Neural cell (in vitro differentiated cells): Measurements from ENCODE around the gene LAGE3. TPM values are rescaled to one million over a fixed set of nuclear protein-coding genes. Genes with fewer than 3 reads are reported as not detected.

ENCODE experiments used
- H2AFZ ChIP-seq: fragments of 200-600, 300-800 bp; sonication (generic), shearing (Covaris generic); 2 replicates; pipeline ENCODE4 v1.6.0; 2014; ENCODE audit warnings: low read depth, mild to moderate bottlenecking, antibody characterized with exemption, low read length, moderate library complexity
- H3F3A ChIP-seq: fragments of 200-600 bp; shearing (Covaris generic); 2 replicates; pipeline ENCODE4 v1.6.1; 2016; ENCODE audit warnings: mild to moderate bottlenecking, moderate library complexity, mixed read lengths, antibody characterized with exemption, low read length; ENCODE audit not compliant: insufficient read depth, poor library complexity, severe bottlenecking
- H3K27ac ChIP-seq: fragments of 200-600, 300-800 bp; sonication (generic), shearing (Covaris generic); 2 replicates; pipeline ENCODE4 v1.5.1; 2014; ENCODE audit warnings: mild to moderate bottlenecking, low read length, moderate library complexity
- H3K27me3 ChIP-seq: fragments of 300-800, 200-600 bp; sonication (generic), shearing (Covaris generic); 2 replicates; pipeline ENCODE4 v1.6.0; 2014; ENCODE audit warnings: mild to moderate bottlenecking, low read depth, low read length, moderate library complexity; ENCODE audit not compliant: insufficient read depth
- H3K36me3 ChIP-seq: fragments of 300-800, 200-600 bp; sonication (generic), shearing (Covaris generic); 2 replicates; pipeline ENCODE4 v1.5.1; 2014; ENCODE audit warnings: mild to moderate bottlenecking, antibody characterized with exemption, low read length, moderate library complexity; ENCODE audit not compliant: insufficient read depth
- H3K4me2 ChIP-seq: fragments of 300-800, 200-600 bp; sonication (generic), shearing (Covaris generic); 2 replicates; pipeline ENCODE4 v1.6.0; 2014; ENCODE audit warnings: mild to moderate bottlenecking, low read length
- H3K4me3 ChIP-seq: fragments of 300-800, 200-600 bp; sonication (generic), shearing (Covaris generic); 2 replicates; pipeline ENCODE4 v1.5.1; 2014; ENCODE audit warnings: mild to moderate bottlenecking, low read length, moderate library complexity
- H3K79me2 ChIP-seq: fragments of 200-600 bp; shearing (Covaris generic); replicated peaks from 2 replicates; pipeline ENCODE4 v1.6.0; 2014; ENCODE audit warnings: mild to moderate bottlenecking, low read length, moderate library complexity; ENCODE audit not compliant: insufficient read depth
- H3K9ac ChIP-seq: fragments of 300-800, 200-600 bp; sonication (generic), shearing (Covaris generic); 2 replicates; pipeline ENCODE4 v1.6.1; 2016; ENCODE audit warnings: mild to moderate bottlenecking, low read length, mixed read lengths
- H3K9me2 ChIP-seq: fragments of 200-600 bp; shearing (Covaris generic); 2 replicates; pipeline ENCODE4 v1.6.1; 2016; ENCODE audit warnings: mild to moderate bottlenecking, low read length, mixed read lengths; ENCODE audit not compliant: insufficient read depth
- H3K9me3 ChIP-seq: fragments of 200-600, 300-800 bp; sonication (generic), shearing (Covaris generic); 2 replicates; pipeline ENCODE4 v1.6.1; 2016; ENCODE audit warnings: mild to moderate bottlenecking, mixed run types, low read length, moderate library complexity, mixed read lengths
- H4K20me1 ChIP-seq: fragments of 200-600 bp; shearing (Covaris generic); 2 replicates; pipeline ENCODE4 v1.6.1; 2016; ENCODE audit warnings: mild to moderate bottlenecking, mixed run types; ENCODE audit not compliant: insufficient read depth
- EP300 ChIP-seq: fragments of 450-650 bp; conservative IDR thresholded peaks from 2 replicates; pipeline ENCODE4 v1.6.1; 2014; ENCODE audit warnings: antibody characterized with exemption, mild to moderate bottlenecking, moderate library complexity; ENCODE audit not compliant: poor library complexity, severe bottlenecking
- EZH2 ChIP-seq: fragments of 200-600, 300-800 bp; shearing (Covaris generic), sonication (generic); IDR thresholded peaks from 2 replicates; pipeline ENCODE4 v1.6.1; 2014; ENCODE audit warnings: antibody characterized with exemption, low read length, borderline replicate concordance, mild to moderate bottlenecking; ENCODE audit not compliant: insufficient read depth, poor library complexity, severe bottlenecking
- POLR2AphosphoS5 ChIP-seq: IDR thresholded peaks from 2 replicates; pipeline ENCODE4 v1.6.1; 2012
- RAD21 ChIP-seq: fragments of 450-650 bp; conservative IDR thresholded peaks from 2 replicates; pipeline ENCODE4 v1.6.1; 2014; ENCODE audit warnings: antibody characterized with exemption, mild to moderate bottlenecking, moderate library complexity
- SMC3 ChIP-seq: fragments of 450-650 bp; conservative IDR thresholded peaks from 2 replicates; pipeline ENCODE4 v1.6.1; 2014; ENCODE audit warnings: antibody characterized with exemption, mild to moderate bottlenecking, moderate library complexity; ENCODE audit not compliant: poor library complexity
- TAF1 ChIP-seq: IDR thresholded peaks from 2 replicates; pipeline ENCODE4 v1.6.1; 2012; ENCODE audit warnings: low read depth
- polyA plus RNA-seq: library from polyadenylated mRNA; depleted of rRNA; stranded (reverse); fragments of >200 nt; gene quantifications from 2 replicates; pipeline ENCODE4 v1.2.3, GENCODE V29; 2014
- TF ChIP-seq, protein P1 (sequence below): fragments of 450-650 bp; IDR thresholded peaks from 2 replicates; pipeline ENCODE4 v1.5.1; 2014; ENCODE audit warnings: antibody characterized with exemption, mild to moderate bottlenecking, moderate library complexity; ENCODE audit not compliant: poor library complexity, severe bottlenecking
- TF ChIP-seq, protein P2 (sequence below): IDR thresholded peaks from 2 replicates; pipeline ENCODE4 v1.6.1; 2012; ENCODE audit warnings: borderline replicate concordance

Gene LAGE3
- polyA plus RNA-seq, 1 donor from 2014 or later: 37.3 TPM

DNA sequence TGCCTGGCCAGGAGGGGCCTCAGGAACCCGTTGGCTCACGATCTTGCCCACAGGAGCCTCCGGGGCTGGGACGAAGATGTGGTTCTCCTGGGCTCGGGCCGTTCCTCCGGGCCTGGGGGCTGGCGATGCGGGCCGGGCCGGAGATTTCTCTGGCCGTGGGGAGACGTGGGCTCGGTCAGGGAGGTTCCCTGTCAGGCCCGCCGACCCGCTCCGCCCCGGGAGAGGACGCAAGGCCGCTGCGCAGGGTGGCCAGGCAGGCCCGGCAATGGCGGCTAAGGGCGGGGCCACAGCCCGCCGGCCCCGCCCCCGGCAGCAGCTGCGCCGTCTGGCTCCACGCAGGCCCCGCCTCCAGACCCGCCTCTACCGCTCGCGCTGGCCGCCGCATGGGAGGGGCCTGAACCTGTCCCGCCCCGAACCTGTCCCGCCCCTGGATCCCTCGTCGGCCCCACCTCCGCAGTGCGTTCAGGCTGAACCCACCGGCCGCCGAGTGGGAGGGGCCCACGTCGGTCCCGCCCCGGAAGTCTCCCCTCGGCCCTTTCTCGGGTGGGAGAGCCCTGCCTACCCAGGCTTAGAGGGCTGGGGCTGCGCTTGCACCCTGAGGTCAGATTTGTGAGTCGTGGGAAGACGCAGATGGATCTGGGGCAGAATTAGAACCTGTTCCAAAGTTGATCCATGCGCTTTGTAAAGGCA is 37.0 kb upstream of the LAGE3 start, which contains the start of gene FAM3A:
FAM3A (minus strand) TSS at position 267 of the 690 bp plus-strand sequence. CDS start 460 bp downstream, outside the sequence.
- H3K9me2 ChIP-seq: no peaks in the 10 kb centered on the region
- H4K20me1 ChIP-seq: no peaks in the 10 kb centered on the region
- H3K79me2 ChIP-seq: no peaks in the 10 kb centered on the region
- peak within 1 kb of the TSS; percentile 83 for H3K9ac ChIP-seq
- H2AFZ ChIP-seq: no peak within 1 kb of the TSS
- TF ChIP-seq EZH2 (no peak), POLR2AphosphoS5 (peak; percentile 72), TAF1 (no peak), SMC3 (no peak), EP300 (no peak), RAD21 (no peak)
- TF ChIP-seq, protein P1, sequence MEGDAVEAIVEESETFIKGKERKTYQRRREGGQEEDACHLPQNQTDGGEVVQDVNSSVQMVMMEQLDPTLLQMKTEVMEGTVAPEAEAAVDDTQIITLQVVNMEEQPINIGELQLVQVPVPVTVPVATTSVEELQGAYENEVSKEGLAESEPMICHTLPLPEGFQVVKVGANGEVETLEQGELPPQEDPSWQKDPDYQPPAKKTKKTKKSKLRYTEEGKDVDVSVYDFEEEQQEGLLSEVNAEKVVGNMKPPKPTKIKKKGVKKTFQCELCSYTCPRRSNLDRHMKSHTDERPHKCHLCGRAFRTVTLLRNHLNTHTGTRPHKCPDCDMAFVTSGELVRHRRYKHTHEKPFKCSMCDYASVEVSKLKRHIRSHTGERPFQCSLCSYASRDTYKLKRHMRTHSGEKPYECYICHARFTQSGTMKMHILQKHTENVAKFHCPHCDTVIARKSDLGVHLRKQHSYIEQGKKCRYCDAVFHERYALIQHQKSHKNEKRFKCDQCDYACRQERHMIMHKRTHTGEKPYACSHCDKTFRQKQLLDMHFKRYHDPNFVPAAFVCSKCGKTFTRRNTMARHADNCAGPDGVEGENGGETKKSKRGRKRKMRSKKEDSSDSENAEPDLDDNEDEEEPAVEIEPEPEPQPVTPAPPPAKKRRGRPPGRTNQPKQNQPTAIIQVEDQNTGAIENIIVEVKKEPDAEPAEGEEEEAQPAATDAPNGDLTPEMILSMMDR: no peak
- TF ChIP-seq, protein P2, sequence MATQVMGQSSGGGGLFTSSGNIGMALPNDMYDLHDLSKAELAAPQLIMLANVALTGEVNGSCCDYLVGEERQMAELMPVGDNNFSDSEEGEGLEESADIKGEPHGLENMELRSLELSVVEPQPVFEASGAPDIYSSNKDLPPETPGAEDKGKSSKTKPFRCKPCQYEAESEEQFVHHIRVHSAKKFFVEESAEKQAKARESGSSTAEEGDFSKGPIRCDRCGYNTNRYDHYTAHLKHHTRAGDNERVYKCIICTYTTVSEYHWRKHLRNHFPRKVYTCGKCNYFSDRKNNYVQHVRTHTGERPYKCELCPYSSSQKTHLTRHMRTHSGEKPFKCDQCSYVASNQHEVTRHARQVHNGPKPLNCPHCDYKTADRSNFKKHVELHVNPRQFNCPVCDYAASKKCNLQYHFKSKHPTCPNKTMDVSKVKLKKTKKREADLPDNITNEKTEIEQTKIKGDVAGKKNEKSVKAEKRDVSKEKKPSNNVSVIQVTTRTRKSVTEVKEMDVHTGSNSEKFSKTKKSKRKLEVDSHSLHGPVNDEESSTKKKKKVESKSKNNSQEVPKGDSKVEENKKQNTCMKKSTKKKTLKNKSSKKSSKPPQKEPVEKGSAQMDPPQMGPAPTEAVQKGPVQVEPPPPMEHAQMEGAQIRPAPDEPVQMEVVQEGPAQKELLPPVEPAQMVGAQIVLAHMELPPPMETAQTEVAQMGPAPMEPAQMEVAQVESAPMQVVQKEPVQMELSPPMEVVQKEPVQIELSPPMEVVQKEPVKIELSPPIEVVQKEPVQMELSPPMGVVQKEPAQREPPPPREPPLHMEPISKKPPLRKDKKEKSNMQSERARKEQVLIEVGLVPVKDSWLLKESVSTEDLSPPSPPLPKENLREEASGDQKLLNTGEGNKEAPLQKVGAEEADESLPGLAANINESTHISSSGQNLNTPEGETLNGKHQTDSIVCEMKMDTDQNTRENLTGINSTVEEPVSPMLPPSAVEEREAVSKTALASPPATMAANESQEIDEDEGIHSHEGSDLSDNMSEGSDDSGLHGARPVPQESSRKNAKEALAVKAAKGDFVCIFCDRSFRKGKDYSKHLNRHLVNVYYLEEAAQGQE: peak; percentile 42
- H3K4me2 ChIP-seq: peak within 1 kb of the TSS; percentile 39
- H3K4me3 ChIP-seq: peak within 1 kb of the TSS; percentile 81
- H3K27ac ChIP-seq: peak within 1 kb of the TSS; percentile 62
- H3K9me3 ChIP-seq: no peaks in the 10 kb centered on the region
- H3K36me3 ChIP-seq: no peaks in the 10 kb centered on the region
- no peaks in the 10 kb centered on the region for H3F3A ChIP-seq
- no peaks in the 10 kb centered on the region for H3K27me3 ChIP-seq

DNA sequence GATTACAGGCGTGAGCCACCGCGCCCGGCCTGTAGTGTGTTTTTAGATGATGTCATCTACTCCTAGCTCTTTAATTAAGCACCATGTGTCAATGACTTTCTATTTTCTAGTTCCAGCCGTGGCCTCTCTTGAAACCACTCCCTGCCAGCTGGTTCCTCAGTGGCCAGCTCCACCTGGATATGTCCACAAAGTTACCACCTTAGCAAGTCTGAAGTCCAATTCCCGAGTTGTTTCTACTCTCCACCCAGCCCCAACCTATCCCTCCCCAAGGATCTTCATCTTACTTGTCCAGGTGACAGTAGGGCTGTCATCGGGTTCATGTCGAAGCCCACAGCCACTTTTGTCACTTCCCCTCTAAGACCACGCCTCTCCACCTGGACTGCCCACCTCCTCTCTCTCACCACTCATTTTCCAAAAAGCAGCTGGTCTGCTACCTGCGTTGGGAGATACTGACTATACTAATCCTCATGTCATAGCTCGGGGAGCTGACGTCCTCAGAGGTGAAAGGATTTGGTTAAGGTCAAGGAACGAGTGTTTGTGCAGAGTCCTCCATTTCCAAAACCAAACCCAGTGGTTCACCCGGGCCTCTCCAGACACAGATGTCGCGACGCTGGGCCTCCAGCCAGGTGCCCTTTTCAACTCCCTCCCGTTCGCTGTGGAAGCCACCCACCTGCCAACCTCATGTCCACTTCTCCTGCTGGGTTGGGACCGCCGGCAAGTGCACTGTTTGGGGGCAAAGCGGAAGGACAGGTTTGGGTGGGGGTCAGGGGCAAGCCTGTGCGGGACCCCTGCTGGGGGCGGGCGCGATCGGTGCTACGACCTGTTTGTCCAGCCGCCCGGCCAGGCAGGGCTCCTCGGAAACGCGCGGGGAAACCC is 36.2 kb upstream of the LAGE3 start:
- TF ChIP-seq EP300: no peak
- H3K27me3 ChIP-seq: no peaks in the 10 kb centered on the region
- peak overlapping the region; percentile 62 for H3K27ac ChIP-seq
- no peaks in the 10 kb centered on the region for H3K36me3 ChIP-seq
- H2AFZ ChIP-seq: no peak overlapping the region
- no peaks in the 10 kb centered on the region for H4K20me1 ChIP-seq
- no peaks in the 10 kb centered on the region for H3F3A ChIP-seq
- no peaks in the 10 kb centered on the region for H3K9me2 ChIP-seq
- H3K79me2 ChIP-seq: no peaks in the 10 kb centered on the region
- peak overlapping the region; percentile 83 for H3K9ac ChIP-seq
- H3K9me3 ChIP-seq: no peaks in the 10 kb centered on the region
- peak overlapping the region; percentile 39 for H3K4me2 ChIP-seq
- H3K4me3 ChIP-seq: peak overlapping the region; percentile 81
